NCI-H82 treated with DMSO at 0.1 percent for 48 hours (cell line): ENCODE data around the gene SLC16A13.
"Not testable (repeated sequence)": the region's sequence is repeated elsewhere in the genome, so short reads cannot be mapped to it uniquely, and the experiment has no call there.

ENCODE experiments used
- DNase-seq: peaks from one replicate; lab custom pipeline; 2025; ENCODE audit not compliant: unreplicated experiment; lab: John Stamatoyannopoulos, UW

SLC16A13 gene

DNA sequence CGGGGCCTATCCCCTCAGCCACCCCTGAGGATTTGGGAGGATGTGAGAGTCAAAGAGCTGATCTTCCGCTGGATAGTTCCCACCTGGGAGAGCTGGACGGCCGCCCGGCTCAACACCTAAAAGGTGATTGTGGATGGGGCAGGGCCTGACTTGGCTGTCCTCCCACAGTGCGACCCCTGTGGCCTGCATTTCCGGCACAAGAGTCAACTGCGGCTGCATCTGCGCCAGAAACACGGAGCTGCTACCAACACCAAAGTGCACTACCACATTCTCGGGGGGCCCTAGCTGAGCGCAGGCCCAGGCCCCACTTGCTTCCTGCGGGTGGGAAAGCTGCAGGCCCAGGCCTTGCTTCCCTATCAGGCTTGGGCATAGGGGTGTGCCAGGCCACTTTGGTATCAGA is 8.5 kb upstream of the SLC16A13 start:
- no peak for DNase-seq

DNA sequence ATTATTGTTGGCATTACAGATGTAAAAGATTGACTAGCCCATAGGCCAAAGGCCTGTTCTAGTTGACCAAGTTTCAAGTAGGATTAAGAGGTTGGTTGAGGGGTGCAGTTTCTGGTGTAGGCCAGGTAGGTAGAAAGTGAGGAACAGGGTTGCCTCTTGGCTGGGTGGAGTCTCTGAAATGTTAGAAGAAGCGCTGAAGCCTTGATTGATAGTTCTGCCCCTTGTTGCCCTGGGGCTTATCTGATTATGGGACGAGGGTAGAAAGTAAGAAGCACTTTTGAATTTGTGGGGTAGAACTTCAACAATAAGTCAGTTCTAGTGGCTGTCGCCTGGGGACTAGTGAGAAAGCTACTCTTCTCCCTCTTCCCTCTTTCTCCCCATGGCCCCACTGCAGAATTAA is 6.7 kb upstream of the SLC16A13 start:
- DNase-seq, result no peak

- DNase-seq, result no peak
These were observed 6.2 kb upstream of the SLC16A13 start for GRCh38 chr17:7029659-7030058.

GRCh38 chr17:7034955-7035590 is 742 bp upstream of the SLC16A13 start:
- DNase-seq, result no peak

- no peak for DNase-seq
These were observed 2.4 kb downstream of the SLC16A13 start for GRCh38 chr17:7038025-7038862.

- DNase-seq, result no peak
These were observed 4.0 kb downstream of the SLC16A13 start for GRCh38 chr17:7039832-7040231.

- DNase-seq, result no peak
These were observed 6.0 kb downstream of the SLC16A13 start for GRCh38 chr17:7041607-7042500.

- no peak for DNase-seq
These were observed 6.8 kb downstream of the SLC16A13 start for GRCh38 chr17:7042501-7043181.

DNA sequence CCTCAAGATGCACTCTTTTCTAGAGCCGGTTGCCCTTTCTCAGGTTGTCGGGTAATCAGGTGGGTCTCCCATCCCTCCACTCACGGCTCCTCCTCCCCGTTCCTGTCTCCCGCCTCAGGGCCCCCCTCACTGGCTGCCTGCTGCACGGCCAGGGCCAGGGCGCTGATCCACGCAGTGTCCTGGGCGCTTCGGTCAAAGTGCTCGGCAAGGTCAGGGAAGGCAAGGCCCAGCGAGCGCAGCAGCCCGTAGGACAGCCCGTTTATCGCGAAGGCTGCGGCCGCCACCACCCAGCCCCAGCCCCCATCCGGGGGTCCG is 7.3 kb downstream of the SLC16A13 start:
- no peak for DNase-seq

- DNase-seq, result no peak
These were observed 7.8 kb downstream of the SLC16A13 start, which contains the start of gene SLC16A11 for GRCh38 chr17:7043497-7044198. SLC16A11 (minus strand) TSS chr17:7044092; CDS start chr17:7043513, 579 bp downstream.

- DNase-seq, result peak; percentile 26
These were observed 9.8 kb downstream of the SLC16A13 start for GRCh38 chr17:7045492-7046126.

DNA sequence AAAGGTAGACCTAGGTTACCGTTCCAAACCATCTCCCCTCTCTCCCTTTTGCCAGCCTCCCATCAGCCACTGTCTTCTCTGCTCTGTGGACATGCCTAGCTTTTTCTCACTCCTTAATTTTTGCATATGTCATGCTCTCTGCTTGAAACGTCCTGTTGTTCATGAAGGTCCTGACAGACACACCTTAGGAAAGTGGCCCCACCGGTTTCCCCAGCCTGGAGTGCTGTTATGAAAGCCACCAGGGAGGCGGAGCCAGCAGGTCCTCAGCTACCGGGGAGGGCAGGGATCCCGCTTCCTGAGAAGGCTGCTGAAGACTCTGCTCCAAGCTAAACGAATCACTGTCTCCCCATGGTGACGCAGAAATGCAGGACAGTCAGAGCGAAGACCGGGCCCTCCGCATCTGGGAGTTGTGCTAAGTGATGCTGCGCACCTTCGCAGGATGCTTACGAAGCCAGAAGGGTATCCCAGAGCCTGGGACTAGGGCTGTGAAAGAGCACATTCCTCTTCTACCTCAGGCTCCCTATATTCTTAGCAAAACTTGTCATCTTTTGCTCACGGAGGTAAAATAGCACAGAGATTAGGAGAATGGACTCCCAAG is 10.4 kb downstream of the SLC16A13 start:
- no peak for DNase-seq

GRCh38 chr17:7046725-7047397 is 11.0 kb downstream of the SLC16A13 start:
- not testable (repeated sequence) for DNase-seq

- no peak for DNase-seq
These were observed 11.8 kb downstream of the SLC16A13 start for GRCh38 chr17:7047566-7047965.

DNA sequence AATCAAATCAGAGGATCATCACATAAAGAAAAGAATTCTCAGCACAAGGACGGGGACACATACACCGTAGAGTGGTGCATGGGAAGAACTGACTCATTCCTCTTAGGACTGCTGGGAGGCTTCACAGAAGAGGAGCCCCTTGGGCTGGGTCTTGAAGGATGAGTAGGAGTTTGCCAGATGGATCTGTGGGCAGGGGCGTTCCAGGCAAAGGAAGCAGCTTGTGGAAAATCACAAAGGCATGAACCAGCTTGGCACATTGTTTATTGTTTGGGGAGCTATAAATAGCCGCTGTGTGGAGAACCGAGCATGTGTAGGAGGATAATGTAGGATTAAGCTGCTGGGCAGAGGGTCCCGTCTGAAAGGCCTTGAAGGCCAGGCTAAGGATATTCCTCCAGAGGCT is 13.2 kb downstream of the SLC16A13 start:
- DNase-seq, result peak; percentile 28

DNA sequence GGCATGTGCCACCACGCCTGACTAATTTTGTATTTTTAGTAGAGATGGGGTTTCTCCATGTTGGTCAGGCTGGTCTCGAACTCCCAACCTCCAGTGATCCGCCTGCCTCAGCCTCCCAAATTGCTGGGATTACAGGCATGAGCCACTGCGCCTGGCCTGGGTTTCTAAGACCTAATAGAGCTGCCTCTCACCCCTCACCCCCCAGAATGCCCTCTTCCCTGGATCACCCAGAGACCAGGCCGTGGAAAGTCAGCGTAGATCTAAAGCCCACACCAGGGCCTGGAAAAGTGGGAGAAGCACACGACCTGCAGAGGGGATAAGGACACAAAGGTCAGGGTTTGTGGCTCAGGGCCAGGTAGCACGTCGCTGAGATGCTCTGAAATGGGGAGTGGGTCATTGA is 14.8 kb downstream of the SLC16A13 start:
- DNase-seq, result not testable (repeated sequence)

- DNase-seq, result no peak
These were observed 20.6 kb downstream of the SLC16A13 start for GRCh38 chr17:7056386-7056785.

DNA sequence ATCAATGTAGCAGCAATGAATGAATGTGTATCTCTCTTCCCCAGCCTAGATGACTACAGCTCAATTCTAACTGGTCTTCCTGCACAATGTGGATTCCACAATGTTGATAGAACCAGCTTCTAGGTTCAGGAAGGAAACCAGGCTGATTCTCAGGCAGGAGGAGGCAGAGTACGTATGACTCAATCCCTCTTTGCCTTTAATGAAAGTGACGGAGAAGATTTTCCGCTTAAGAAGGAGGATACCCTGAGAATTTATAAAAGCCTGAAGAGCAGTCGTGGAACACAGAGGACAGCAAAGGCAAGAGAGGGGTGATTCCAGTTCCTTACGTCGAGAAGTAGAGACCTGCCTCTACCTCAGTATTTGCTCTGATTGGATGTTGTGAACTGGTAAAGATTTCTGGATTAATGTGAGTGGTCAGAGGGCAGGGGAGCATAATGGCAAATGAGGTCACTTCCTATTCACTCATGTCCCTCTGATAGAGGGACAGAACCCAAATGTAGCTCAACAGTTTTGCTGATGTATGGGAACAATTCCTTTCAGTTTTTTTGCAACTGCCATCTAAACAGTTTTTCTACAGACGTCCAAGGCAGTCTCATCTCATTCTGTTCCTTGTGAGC is 23.1 kb downstream of the SLC16A13 start:
- no peak for DNase-seq
